Measurements from ENCODE around the gene LRRFIP1.

- TF ChIP-seq, protein P1, sequence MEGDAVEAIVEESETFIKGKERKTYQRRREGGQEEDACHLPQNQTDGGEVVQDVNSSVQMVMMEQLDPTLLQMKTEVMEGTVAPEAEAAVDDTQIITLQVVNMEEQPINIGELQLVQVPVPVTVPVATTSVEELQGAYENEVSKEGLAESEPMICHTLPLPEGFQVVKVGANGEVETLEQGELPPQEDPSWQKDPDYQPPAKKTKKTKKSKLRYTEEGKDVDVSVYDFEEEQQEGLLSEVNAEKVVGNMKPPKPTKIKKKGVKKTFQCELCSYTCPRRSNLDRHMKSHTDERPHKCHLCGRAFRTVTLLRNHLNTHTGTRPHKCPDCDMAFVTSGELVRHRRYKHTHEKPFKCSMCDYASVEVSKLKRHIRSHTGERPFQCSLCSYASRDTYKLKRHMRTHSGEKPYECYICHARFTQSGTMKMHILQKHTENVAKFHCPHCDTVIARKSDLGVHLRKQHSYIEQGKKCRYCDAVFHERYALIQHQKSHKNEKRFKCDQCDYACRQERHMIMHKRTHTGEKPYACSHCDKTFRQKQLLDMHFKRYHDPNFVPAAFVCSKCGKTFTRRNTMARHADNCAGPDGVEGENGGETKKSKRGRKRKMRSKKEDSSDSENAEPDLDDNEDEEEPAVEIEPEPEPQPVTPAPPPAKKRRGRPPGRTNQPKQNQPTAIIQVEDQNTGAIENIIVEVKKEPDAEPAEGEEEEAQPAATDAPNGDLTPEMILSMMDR (IDR thresholded peaks at IDR 0.05): no peak
- no peak for TF ChIP-seq EZH2 (IDR thresholded peaks at IDR 0.05; ENCODE audit: borderline replicate concordance, insufficient read depth, low read depth, low read length, poor library complexity, severe bottlenecking)
Observed at GRCh38 chr2:237603718-237604362, 23.5 kb upstream of the LRRFIP1 start.
